ENCODE data around the gene CEACAM8. TPM values are rescaled to one million over a fixed set of nuclear protein-coding genes. Genes with fewer than 3 reads are reported as not detected.

Gene CEACAM8
- total RNA-seq, 1 donor from 2014 or later, result not detected

DNA sequence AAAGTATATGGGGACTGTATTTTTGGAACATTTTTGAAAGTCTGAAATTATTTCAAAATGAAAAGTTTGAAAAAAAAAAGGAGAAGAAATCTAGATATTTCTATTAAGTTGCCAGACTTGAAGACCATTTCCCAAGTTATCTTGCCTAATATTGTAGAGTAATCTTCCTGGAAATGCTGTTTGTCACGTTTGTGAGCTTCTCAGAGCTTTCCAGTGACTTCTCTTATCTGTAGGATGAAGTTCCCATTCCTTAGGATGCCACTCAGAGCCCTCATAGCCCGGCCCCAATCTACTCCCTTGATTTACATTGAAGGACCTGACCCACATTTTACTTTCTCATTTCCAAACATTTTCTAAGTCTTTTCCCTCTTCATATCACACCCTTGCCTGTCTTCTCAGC is 23.6 kb downstream of the CEACAM8 start:
- Histone ChIP-seq H3K4me3 (no peak overlapping the region), H3K27ac (no peak overlapping the region), H3K27me3 (no peaks in the 10 kb centered on the region), H3K36me3 (no peaks in the 10 kb centered on the region), H3K9me3 (no peaks in the 10 kb centered on the region), H3K4me1 (no peaks in the 10 kb centered on the region)
- no peak for DNase-seq (ENCODE audit: extremely low spot score in 2 of 2)
- no peak for TF ChIP-seq POLR2AphosphoS5 (IDR thresholded peaks at IDR 0.05; ENCODE audit: insufficient read depth in 1 of 2, low read depth in 1 of 2)
- TF ChIP-seq, protein P1, sequence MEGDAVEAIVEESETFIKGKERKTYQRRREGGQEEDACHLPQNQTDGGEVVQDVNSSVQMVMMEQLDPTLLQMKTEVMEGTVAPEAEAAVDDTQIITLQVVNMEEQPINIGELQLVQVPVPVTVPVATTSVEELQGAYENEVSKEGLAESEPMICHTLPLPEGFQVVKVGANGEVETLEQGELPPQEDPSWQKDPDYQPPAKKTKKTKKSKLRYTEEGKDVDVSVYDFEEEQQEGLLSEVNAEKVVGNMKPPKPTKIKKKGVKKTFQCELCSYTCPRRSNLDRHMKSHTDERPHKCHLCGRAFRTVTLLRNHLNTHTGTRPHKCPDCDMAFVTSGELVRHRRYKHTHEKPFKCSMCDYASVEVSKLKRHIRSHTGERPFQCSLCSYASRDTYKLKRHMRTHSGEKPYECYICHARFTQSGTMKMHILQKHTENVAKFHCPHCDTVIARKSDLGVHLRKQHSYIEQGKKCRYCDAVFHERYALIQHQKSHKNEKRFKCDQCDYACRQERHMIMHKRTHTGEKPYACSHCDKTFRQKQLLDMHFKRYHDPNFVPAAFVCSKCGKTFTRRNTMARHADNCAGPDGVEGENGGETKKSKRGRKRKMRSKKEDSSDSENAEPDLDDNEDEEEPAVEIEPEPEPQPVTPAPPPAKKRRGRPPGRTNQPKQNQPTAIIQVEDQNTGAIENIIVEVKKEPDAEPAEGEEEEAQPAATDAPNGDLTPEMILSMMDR (IDR thresholded peaks at IDR 0.05), result no peak
- TF ChIP-seq POLR2A (IDR thresholded peaks at IDR 0.05), result no peak
- intact Hi-C loops (cut with DNase I), result no loop called here

DNA sequence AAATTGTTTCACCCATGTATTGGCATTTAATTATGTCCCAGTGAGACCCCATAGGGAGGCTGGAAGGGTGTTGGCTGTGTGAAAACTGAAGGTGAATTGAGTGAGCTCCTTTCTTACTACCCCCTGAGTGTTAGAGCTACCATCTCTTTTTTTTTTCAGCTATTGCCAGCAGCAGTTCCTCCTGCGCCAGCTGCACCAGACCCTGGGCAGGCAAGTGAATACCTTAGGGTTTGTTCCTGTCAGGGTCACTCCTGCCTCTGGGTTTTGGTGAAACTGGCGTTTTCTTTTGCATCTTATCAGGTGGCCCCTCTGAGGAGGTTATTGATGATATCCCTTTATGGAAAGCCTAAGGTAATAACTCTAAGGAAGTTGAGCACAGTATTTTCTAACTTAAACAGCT is 25.5 kb downstream of the CEACAM8 start:
- Histone ChIP-seq H3K4me1 (no peaks in the 10 kb centered on the region), H3K9me3 (no peaks in the 10 kb centered on the region), H3K27me3 (no peaks in the 10 kb centered on the region), H3K27ac (no peak overlapping the region), H3K36me3 (no peaks in the 10 kb centered on the region), H3K4me3 (no peak overlapping the region)
- intact Hi-C loops (cut with DNase I), result no loop called here
- TF ChIP-seq POLR2AphosphoS5 (IDR thresholded peaks at IDR 0.05; ENCODE audit: insufficient read depth in 1 of 2, low read depth in 1 of 2), result no peak
- no peak for DNase-seq (ENCODE audit: extremely low spot score in 2 of 2)

DNA sequence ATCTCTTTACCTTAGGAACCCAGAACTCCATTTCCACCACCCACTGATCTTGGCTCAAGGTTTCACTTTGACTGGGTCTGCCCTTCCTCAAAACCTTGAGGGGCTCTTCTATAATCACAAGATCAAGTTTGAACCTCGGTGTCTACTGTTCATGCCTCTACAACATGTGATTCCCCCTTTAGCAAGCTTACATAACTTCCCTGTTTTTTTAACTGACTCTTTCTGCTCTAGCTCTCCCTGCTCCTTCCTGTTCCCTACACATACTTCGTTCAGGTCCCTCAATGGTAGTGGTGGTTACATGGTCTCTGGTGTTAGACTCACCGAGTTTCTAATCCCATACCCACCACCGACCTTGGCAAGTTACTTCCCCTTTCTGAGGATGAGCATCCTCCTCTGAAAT is 26.7 kb downstream of the CEACAM8 start:
- Histone ChIP-seq H3K36me3 (no peaks in the 10 kb centered on the region), H3K4me1 (no peaks in the 10 kb centered on the region), H3K9me3 (no peaks in the 10 kb centered on the region), H3K27ac (no peak overlapping the region), H3K4me3 (no peak overlapping the region), H3K27me3 (no peaks in the 10 kb centered on the region)
- TF ChIP-seq, protein P1 (IDR thresholded peaks at IDR 0.05), result no peak
- no peak for TF ChIP-seq POLR2AphosphoS5 (IDR thresholded peaks at IDR 0.05; ENCODE audit: insufficient read depth in 1 of 2, low read depth in 1 of 2)
- TF ChIP-seq POLR2A (IDR thresholded peaks at IDR 0.05), result no peak
- no peak for DNase-seq (ENCODE audit: extremely low spot score in 2 of 2)
- intact Hi-C loops (cut with DNase I), result no loop called here

DNA sequence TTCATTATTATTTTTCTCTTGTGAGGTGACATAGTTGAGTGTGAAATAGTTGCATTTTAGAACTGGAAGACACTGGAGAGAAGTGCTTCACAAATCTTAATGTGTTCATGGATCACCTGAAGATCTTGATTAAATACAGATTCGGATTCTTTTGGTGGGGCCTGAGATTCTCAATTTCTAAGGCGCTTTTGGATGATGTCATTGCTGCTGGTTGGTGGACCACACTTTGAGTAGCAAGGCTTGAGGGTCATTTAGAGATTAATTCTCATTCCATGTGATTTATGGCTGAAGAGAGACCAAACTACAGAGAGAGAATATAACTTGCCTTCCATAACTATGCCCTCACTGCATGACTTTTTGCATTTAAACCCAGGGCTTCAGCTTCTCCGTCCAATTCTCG is 27.2 kb downstream of the CEACAM8 start:
- Histone ChIP-seq H3K36me3 (no peaks in the 10 kb centered on the region), H3K27ac (no peak overlapping the region), H3K4me3 (no peak overlapping the region), H3K9me3 (no peaks in the 10 kb centered on the region), H3K27me3 (no peaks in the 10 kb centered on the region), H3K4me1 (no peaks in the 10 kb centered on the region)
- no peak for DNase-seq (ENCODE audit: extremely low spot score in 2 of 2)
- TF ChIP-seq POLR2A (IDR thresholded peaks at IDR 0.05) (no peak), POLR2AphosphoS5 (IDR thresholded peaks at IDR 0.05; ENCODE audit: insufficient read depth in 1 of 2, low read depth in 1 of 2) (no peak)
- TF ChIP-seq, protein P1 (IDR thresholded peaks at IDR 0.05), result no peak
- intact Hi-C loops (cut with DNase I), result no loop called here

DNA sequence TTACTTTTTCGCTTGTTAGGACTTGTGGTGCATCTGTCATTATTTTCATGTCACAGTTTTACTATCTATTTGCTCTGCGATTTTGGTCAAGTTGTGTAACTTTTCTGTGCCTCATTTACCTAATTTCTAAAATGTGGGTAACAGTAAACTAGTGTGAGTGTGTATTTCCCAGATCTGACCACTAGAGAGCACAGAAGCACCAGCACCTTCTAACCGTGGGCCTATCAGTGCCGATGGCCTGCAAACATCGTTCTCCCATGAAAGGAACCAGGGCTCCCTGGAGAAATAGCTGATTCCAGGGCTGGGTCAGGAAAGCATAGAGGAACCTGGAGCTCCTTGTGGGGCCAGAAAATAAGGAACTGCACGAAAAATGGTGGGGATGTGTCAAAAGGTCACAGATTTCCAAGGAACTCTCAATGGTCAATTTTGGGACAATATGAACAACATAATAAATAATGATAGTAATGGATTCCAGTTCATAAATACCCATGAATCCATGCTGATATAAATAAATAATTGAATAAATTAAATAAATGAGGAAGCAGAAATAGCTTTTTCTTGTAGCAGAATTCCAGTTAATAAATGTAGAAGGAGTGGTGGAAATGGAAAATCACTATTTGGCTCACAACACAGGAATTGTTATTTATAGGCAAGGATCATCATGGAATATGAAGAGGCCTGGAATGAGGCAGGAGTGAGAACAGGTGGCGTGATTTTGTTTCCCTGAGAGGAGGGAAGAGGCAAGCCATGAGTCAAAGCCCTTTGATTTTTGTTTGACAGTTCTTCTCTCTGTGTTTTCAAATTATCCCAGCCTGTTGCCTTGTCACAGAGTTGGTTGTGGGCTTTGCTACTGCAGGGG is 31.1 kb downstream of the CEACAM8 start:
- intact Hi-C loops (cut with DNase I), result no loop called here
- no peak for DNase-seq (ENCODE audit: extremely low spot score in 2 of 2)
- TF ChIP-seq, protein P1 (IDR thresholded peaks at IDR 0.05), result peak in 1 of 3 experiments; percentile 20
- TF ChIP-seq POLR2AphosphoS5 (IDR thresholded peaks at IDR 0.05; ENCODE audit: insufficient read depth in 1 of 2, low read depth in 1 of 2) (no peak), POLR2A (IDR thresholded peaks at IDR 0.05) (no peak)

More for the DNA sequence above, 31.1 kb downstream of the CEACAM8 start:
- Histone ChIP-seq H3K9me3 (no peaks in the 10 kb centered on the region), H3K27me3 (no peaks in the 10 kb centered on the region), H3K36me3 (no peaks in the 10 kb centered on the region), H3K27ac (no peak overlapping the region), H3K4me1 (no peaks in the 10 kb centered on the region), H3K4me3 (no peak overlapping the region)

All from vagina (tissue), 2 donors.